GM18502 (cell line): ENCODE data around the gene GOLGA1.
"Not testable (repeated sequence)": the region's sequence is repeated elsewhere in the genome, so short reads cannot be mapped to it uniquely, and the experiment has no call there.

Experiments
- ATAC-seq: cut with Tn5 transposase; IDR thresholded peaks from one replicate; pipeline ENCODE4 v1.9.1; 2021; ENCODE audit warnings: mild to moderate bottlenecking; ENCODE audit not compliant: unreplicated experiment, poor library complexity

The GOLGA1 gene

GRCh38 chr9:124843456-124844034 is 97.3 kb downstream of the GOLGA1 start:
- no peak for ATAC-seq

GRCh38 chr9:124841075-124841821 is 99.6 kb downstream of the GOLGA1 start:
- no peak for ATAC-seq

GRCh38 chr9:124840300-124840833 is 100.5 kb downstream of the GOLGA1 start:
- ATAC-seq = no peak

GRCh38 chr9:124839612-124840299 is 101.1 kb downstream of the GOLGA1 start:
- no peak for ATAC-seq

GRCh38 chr9:124838567-124839275 is 102.2 kb downstream of the GOLGA1 start:
- ATAC-seq = not testable (repeated sequence)

- not testable (repeated sequence) for ATAC-seq
Measured at GRCh38 chr9:124838132-124838531, 102.8 kb downstream of the GOLGA1 start.

- ATAC-seq = no peak
Measured at GRCh38 chr9:124835026-124835557, 105.8 kb downstream of the GOLGA1 start.

GRCh38 chr9:124834591-124834990 is 106.3 kb downstream of the GOLGA1 start:
- ATAC-seq = no peak

- no peak for ATAC-seq
Measured at GRCh38 chr9:124831642-124832364, 109.1 kb downstream of the GOLGA1 start.

- no peak for ATAC-seq
Measured at GRCh38 chr9:124830593-124830992, 110.3 kb downstream of the GOLGA1 start.

- no peak for ATAC-seq
Measured at GRCh38 chr9:124829334-124829669, 111.6 kb downstream of the GOLGA1 start.

GRCh38 chr9:124828489-124829333 is 112.2 kb downstream of the GOLGA1 start:
- no peak for ATAC-seq
